ENCODE measurements around the gene LLGL1.

Gene LLGL1

DNA sequence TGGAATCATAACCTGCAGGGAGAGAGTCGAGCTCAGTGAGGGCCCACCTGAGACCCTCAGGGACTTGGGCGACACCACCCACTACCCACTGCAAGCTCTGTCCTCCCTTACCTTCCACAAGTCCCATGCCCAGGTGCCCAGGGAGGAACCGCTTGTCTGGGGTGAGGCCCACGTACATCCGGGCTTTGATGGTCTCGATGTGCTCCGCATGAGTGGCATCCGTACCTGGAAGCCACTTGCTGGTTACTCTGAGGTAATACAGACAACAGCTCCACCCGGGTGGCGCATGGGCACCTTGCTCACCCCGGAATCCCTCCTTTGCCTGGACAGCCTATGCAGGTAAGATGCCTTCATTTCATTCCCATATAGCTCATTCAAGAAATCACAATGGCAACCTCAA, 59.9 kb downstream of the LLGL1 start:
- Histone ChIP-seq H3K36me3 (ENCODE audit: insufficient read depth, low read length) (peaks cover 67% of the 10 kb centered on the region), H3K9ac (ENCODE audit: low read length) (no peak overlapping the region), H3K9me3 (ENCODE audit: low read length) (no peaks in the 10 kb centered on the region), H3K4me3 (ENCODE audit: low read depth in 1 of 2, low read length in 2 of 2) (no peak overlapping the region), H3K4me1 (ENCODE audit: insufficient read depth, low read length) (no peaks in the 10 kb centered on the region), H3K27me3 (ENCODE audit: control insufficient read depth in 1 of 2, insufficient read depth in 2 of 2, low read length in 2 of 2) (no peaks in the 10 kb centered on the region), H3K27ac (ENCODE audit: low read depth, low read length) (no peak overlapping the region)

DNA sequence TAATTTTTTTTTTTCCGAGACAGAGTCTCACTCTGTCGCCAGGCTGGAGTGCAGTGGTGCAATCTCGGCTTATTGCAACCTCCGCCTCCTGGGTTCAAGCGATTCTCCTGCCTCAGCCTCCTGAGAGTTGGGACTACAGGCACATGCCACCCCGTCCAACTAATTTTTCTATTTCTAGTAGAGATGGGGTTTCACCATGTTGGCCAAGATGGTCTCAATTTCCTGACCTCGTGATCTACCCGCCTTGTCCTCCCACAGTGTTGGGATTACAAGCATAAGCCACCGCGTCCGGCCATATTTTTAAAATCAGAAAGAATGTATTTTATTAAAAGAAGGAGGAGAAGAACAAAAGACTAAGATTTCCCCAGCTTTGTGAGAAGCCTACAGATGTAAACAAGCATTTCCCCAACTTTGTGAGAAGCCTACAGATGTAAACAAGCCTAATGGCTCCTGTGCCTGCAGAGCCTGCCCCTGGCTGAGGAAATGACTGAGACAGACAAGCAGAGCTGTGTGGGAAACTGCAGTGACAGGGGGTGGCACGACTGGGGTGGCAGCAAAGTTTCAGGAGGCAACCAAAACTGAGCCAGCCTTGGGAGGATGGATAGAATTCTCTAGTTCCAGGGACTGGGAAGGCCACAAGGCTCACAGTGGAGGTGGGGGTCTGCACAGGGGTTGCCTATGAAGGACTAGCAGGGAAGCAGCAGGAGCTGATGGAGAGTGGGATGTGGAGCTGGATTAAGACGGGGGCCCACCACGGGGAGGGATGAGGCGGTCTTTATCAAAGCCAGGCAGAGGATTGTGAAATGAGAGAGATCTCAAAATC, 66.5 kb downstream of the LLGL1 start:
- H3K27ac ChIP-seq (ENCODE audit: low read depth, low read length), result no peak overlapping the region
- H3K4me3 ChIP-seq (ENCODE audit: low read depth in 1 of 2, low read length in 2 of 2), result no peak overlapping the region
- no peaks in the 10 kb centered on the region for H3K4me1 ChIP-seq (ENCODE audit: insufficient read depth, low read length)
- H3K36me3 ChIP-seq (ENCODE audit: insufficient read depth, low read length), result peaks cover 61% of the 10 kb centered on the region
- H3K9ac ChIP-seq (ENCODE audit: low read length), result no peak overlapping the region
- H3K9me3 ChIP-seq (ENCODE audit: low read length), result no peaks in the 10 kb centered on the region
- H3K27me3 ChIP-seq (ENCODE audit: control insufficient read depth in 1 of 2, insufficient read depth in 2 of 2, low read length in 2 of 2), result no peaks in the 10 kb centered on the region
